ENCODE data around the gene SLC30A7. TPM values are rescaled to one million over a fixed set of nuclear protein-coding genes. Genes with fewer than 3 reads are reported as not detected.
"Not testable (repeated sequence)": the region's sequence is repeated elsewhere in the genome, so short reads cannot be mapped to it uniquely, and the experiment has no call there.

The SLC30A7 gene
- polyA plus RNA-seq, 1 donor, result 19.8 TPM

GRCh38 chr1:100889007-100889406, 6.9 kb upstream of the SLC30A7 start:
- no CpG with 5 or more reads among the region's 1 CpG for WGBS (ENCODE audit: insufficient coverage, low lambda C conversion rate)

GRCh38 chr1:100889869-100890482, 5.9 kb upstream of the SLC30A7 start:
- DNase-seq; H3K4me3 ChIP-seq (ENCODE audit: low read length); H3K4me1 ChIP-seq (ENCODE audit: control insufficient read depth, insufficient read depth, low read length); H3K27ac ChIP-seq (ENCODE audit: low read length); H3K36me3 ChIP-seq (ENCODE audit: control insufficient read depth, insufficient read depth, low read length); H3K27me3 ChIP-seq (ENCODE audit: control insufficient read depth, insufficient read depth, low read length); H3K9me3 ChIP-seq (ENCODE audit: control insufficient read depth, low read depth, low read length): not testable (repeated sequence)
- WGBS (ENCODE audit: insufficient coverage, low lambda C conversion rate), result no CpG with 5 or more reads among the region's 2 CpGs

More at GRCh38 chr1:100889007-100889406, 6.9 kb upstream of the SLC30A7 start:
- not testable (repeated sequence) for H3K4me3 ChIP-seq (ENCODE audit: low read length); H3K36me3 ChIP-seq (ENCODE audit: control insufficient read depth, insufficient read depth, low read length); H3K9me3 ChIP-seq (ENCODE audit: control insufficient read depth, low read depth, low read length); H3K27ac ChIP-seq (ENCODE audit: low read length); H3K27me3 ChIP-seq (ENCODE audit: control insufficient read depth, insufficient read depth, low read length); DNase-seq; H3K4me1 ChIP-seq (ENCODE audit: control insufficient read depth, insufficient read depth, low read length)

- peaks cover 3% of the 10 kb centered on the region for H3K36me3 ChIP-seq (ENCODE audit: control insufficient read depth, insufficient read depth, low read length)
- DNase-seq, result no peak
- H3K9me3 ChIP-seq (ENCODE audit: control insufficient read depth, low read depth, low read length), result peaks cover 7% of the 10 kb centered on the region
- H3K27me3 ChIP-seq (ENCODE audit: control insufficient read depth, insufficient read depth, low read length), result no peaks in the 10 kb centered on the region
- H3K27ac ChIP-seq (ENCODE audit: low read length), result no peak overlapping the region
- H3K4me1 ChIP-seq (ENCODE audit: control insufficient read depth, insufficient read depth, low read length), result peaks cover 4% of the 10 kb centered on the region
- no peak overlapping the region for H3K4me3 ChIP-seq (ENCODE audit: low read length)
- no CpG with 5 or more reads among the region's 1 CpG for WGBS (ENCODE audit: insufficient coverage, low lambda C conversion rate)
These were observed 4.5 kb upstream of the SLC30A7 start for GRCh38 chr1:100891380-100891779.

GRCh38 chr1:100892554-100892953, 3.3 kb upstream of the SLC30A7 start:
- DNase-seq, result no peak
- no peak overlapping the region for H3K4me3 ChIP-seq (ENCODE audit: low read length)
- no peaks in the 10 kb centered on the region for H3K27me3 ChIP-seq (ENCODE audit: control insufficient read depth, insufficient read depth, low read length)
- no peaks in the 10 kb centered on the region for H3K36me3 ChIP-seq (ENCODE audit: control insufficient read depth, insufficient read depth, low read length)
- peaks cover 7% of the 10 kb centered on the region for H3K9me3 ChIP-seq (ENCODE audit: control insufficient read depth, low read depth, low read length)
- H3K4me1 ChIP-seq (ENCODE audit: control insufficient read depth, insufficient read depth, low read length), result peaks cover 4% of the 10 kb centered on the region
- WGBS (ENCODE audit: insufficient coverage, low lambda C conversion rate), result 100% methylated on average over 2 of the region's 3 CpGs
- H3K27ac ChIP-seq (ENCODE audit: low read length), result no peak overlapping the region

- DNase-seq, result no peak
- Histone ChIP-seq H3K4me1 (ENCODE audit: control insufficient read depth, insufficient read depth, low read length) (peaks cover 4% of the 10 kb centered on the region), H3K36me3 (ENCODE audit: control insufficient read depth, insufficient read depth, low read length) (no peaks in the 10 kb centered on the region), H3K9me3 (ENCODE audit: control insufficient read depth, low read depth, low read length) (peaks cover 7% of the 10 kb centered on the region), H3K27me3 (ENCODE audit: control insufficient read depth, insufficient read depth, low read length) (no peaks in the 10 kb centered on the region), H3K4me3 (ENCODE audit: low read length) (peak overlapping the region; percentile 94), H3K27ac (ENCODE audit: low read length) (no peak overlapping the region)
- WGBS (ENCODE audit: insufficient coverage, low lambda C conversion rate), result no CpG with 5 or more reads among the region's 2 CpGs
These were observed 2.2 kb upstream of the SLC30A7 start for GRCh38 chr1:100893718-100894117.

- DNase-seq, result peak; percentile 92 to 96
- Histone ChIP-seq H3K9me3 (ENCODE audit: control insufficient read depth, low read depth, low read length) (peaks cover 4% of the 10 kb centered on the region), H3K27ac (ENCODE audit: low read length) (peak within 1 kb of the TSS; percentile 100), H3K4me3 (ENCODE audit: low read length) (peak within 1 kb of the TSS; percentile 94), H3K4me1 (ENCODE audit: control insufficient read depth, insufficient read depth, low read length) (peaks cover 4% of the 10 kb centered on the region), H3K27me3 (ENCODE audit: control insufficient read depth, insufficient read depth, low read length) (no peaks in the 10 kb centered on the region), H3K36me3 (ENCODE audit: control insufficient read depth, insufficient read depth, low read length) (peaks cover 6% of the 10 kb centered on the region)
- WGBS (ENCODE audit: insufficient coverage, low lambda C conversion rate), result 0% methylated on average over 2 of the region's 47 CpGs
These were observed 1.0 kb upstream of the SLC30A7 start, which contains the start of gene EXTL2 for GRCh38 chr1:100894603-100895539. EXTL2 (minus strand) TSS chr1:100894842; CDS start chr1:100888757, 6,085 bp downstream.

- H3K27me3 ChIP-seq (ENCODE audit: control insufficient read depth, insufficient read depth, low read length), result no peaks in the 10 kb centered on the region
- peak overlapping the region; percentile 94 for H3K4me3 ChIP-seq (ENCODE audit: low read length)
- DNase-seq, result peak; percentile 54 to 77
- peaks cover 9% of the 10 kb centered on the region for H3K36me3 ChIP-seq (ENCODE audit: control insufficient read depth, insufficient read depth, low read length)
- no peaks in the 10 kb centered on the region for H3K9me3 ChIP-seq (ENCODE audit: control insufficient read depth, low read depth, low read length)
- H3K27ac ChIP-seq (ENCODE audit: low read length), result peak overlapping the region; percentile 100
- 0% methylated on average over 5 of the region's 12 CpGs for WGBS (ENCODE audit: insufficient coverage, low lambda C conversion rate)
- H3K4me1 ChIP-seq (ENCODE audit: control insufficient read depth, insufficient read depth, low read length), result peaks cover 4% of the 10 kb centered on the region
These were observed 642 bp downstream of the SLC30A7 start for GRCh38 chr1:100896481-100896982.

GRCh38 chr1:100902365-100902764, 6.5 kb downstream of the SLC30A7 start:
- Histone ChIP-seq H3K4me1 (ENCODE audit: control insufficient read depth, insufficient read depth, low read length) (no peaks in the 10 kb centered on the region), H3K9me3 (ENCODE audit: control insufficient read depth, low read depth, low read length) (no peaks in the 10 kb centered on the region), H3K4me3 (ENCODE audit: low read length) (no peak overlapping the region), H3K27ac (ENCODE audit: low read length) (no peak overlapping the region), H3K27me3 (ENCODE audit: control insufficient read depth, insufficient read depth, low read length) (no peaks in the 10 kb centered on the region), H3K36me3 (ENCODE audit: control insufficient read depth, insufficient read depth, low read length) (peaks cover 30% of the 10 kb centered on the region)
- DNase-seq, result no peak
- no CpG with 5 or more reads among the region's 1 CpG for WGBS (ENCODE audit: insufficient coverage, low lambda C conversion rate)

- DNase-seq, result no peak
- H3K36me3 ChIP-seq (ENCODE audit: control insufficient read depth, insufficient read depth, low read length), result peaks cover 39% of the 10 kb centered on the region
- H3K27ac ChIP-seq (ENCODE audit: low read length), result no peak overlapping the region
- no peaks in the 10 kb centered on the region for H3K9me3 ChIP-seq (ENCODE audit: control insufficient read depth, low read depth, low read length)
- H3K4me3 ChIP-seq (ENCODE audit: low read length), result no peak overlapping the region
- WGBS (ENCODE audit: insufficient coverage, low lambda C conversion rate), result no CpG with 5 or more reads among the region's 1 CpG
- H3K27me3 ChIP-seq (ENCODE audit: control insufficient read depth, insufficient read depth, low read length), result no peaks in the 10 kb centered on the region
- H3K4me1 ChIP-seq (ENCODE audit: control insufficient read depth, insufficient read depth, low read length), result no peaks in the 10 kb centered on the region
These were observed 7.9 kb downstream of the SLC30A7 start for GRCh38 chr1:100903777-100904176.

- H3K36me3 ChIP-seq (ENCODE audit: control insufficient read depth, insufficient read depth, low read length), result peaks cover 39% of the 10 kb centered on the region
- WGBS (ENCODE audit: insufficient coverage, low lambda C conversion rate), result no CpG with 5 or more reads among the region's 2 CpGs
These were observed 8.6 kb downstream of the SLC30A7 start for GRCh38 chr1:100904528-100904927.

More at GRCh38 chr1:100904528-100904927, 8.6 kb downstream of the SLC30A7 start:
- Histone ChIP-seq H3K27me3 (ENCODE audit: control insufficient read depth, insufficient read depth, low read length) (no peaks in the 10 kb centered on the region), H3K9me3 (ENCODE audit: control insufficient read depth, low read depth, low read length) (no peaks in the 10 kb centered on the region), H3K4me1 (ENCODE audit: control insufficient read depth, insufficient read depth, low read length) (no peaks in the 10 kb centered on the region), H3K27ac (ENCODE audit: low read length) (peak overlapping the region; percentile 6), H3K4me3 (ENCODE audit: low read length) (no peak overlapping the region)
- DNase-seq, result peak; percentile 16 to 49
